ENCODE results near the gene CRK. TPM values are rescaled to one million over a fixed set of nuclear protein-coding genes. Genes with fewer than 3 reads are reported as not detected.
"Not testable (repeated sequence)": the region's sequence is repeated elsewhere in the genome, so short reads cannot be mapped to it uniquely, and the experiment has no call there.

Gene CRK
- polyA plus RNA-seq, 6 donors from 2014 or later, result 28.1 to 34.6 (median 32.3) TPM

DNA sequence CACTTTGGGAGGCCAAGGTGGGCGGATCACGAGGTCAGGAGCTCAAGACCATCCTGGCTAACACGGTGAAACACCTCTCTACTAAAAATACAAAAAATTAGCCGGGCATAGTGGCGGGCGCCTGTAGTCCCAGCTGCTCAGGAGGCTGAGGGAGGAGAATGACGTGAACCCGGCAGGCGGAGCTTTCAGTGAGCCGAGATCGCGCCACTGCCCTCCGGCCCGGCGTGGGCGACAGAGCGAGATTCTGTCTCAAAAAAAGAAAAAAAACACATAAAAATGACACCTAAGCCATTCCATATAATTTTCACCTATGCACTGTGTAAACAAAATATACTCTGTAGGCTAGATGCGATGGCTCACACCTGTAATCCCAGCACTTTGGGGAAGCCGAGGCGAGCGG lies 5.8 kb downstream of the CRK start:
- DNase-seq; H3K9me3 Mint-ChIP-seq; H3K4me3 Mint-ChIP-seq; H3K36me3 Mint-ChIP-seq; ATAC-seq (ENCODE audit: low read depth in 2 of 2); H3K27me3 Mint-ChIP-seq: not testable (repeated sequence)
- Mint-ChIP-seq H3K27ac (peak overlapping the region in 1 of 6 donors; percentile 70), H3K4me1 (peaks cover 30 to 86% (median 57%) of the 10 kb centered on the region in 3 donors)

DNA sequence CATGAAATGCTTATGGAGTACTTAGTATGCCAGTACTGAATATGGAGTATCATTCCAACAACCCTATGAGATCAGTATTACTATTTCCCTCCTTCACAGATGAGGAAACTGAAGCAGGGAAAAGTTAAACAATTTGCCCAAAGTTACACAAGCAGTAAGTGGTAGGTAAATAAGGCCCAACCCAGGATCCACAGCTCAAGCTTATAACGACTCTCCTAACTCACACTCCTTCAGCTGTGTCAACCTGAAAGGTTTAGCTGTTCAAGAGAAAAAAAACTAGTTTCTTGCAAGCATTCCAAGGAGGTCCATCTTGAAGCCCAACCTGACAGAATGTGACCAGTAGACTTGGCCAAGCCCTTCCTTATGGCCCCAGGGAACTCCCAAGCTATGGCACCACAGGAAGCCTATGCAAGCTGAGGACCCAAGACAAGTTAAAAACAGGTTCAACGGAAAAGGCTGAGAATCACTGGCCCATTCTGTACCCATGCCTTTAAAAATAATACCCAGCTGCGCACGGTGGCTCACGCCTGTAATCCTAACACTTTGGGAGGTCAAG lies 6.5 kb downstream of the CRK start:
- peak overlapping the region in 4 of 6 donors; percentile 4 to 70 (median 45) for H3K27ac Mint-ChIP-seq
- H3K27me3 Mint-ChIP-seq, result no peaks in the 10 kb centered on the region
- ATAC-seq (ENCODE audit: low read depth in 2 of 2) (no peak), DNase-seq (no peak)
- no peaks in the 10 kb centered on the region for H3K9me3 Mint-ChIP-seq
- H3K4me3 Mint-ChIP-seq, result peak overlapping the region in 1 of 8 donors; percentile 32
- peaks cover 26 to 85% (median 54%) of the 10 kb centered on the region in 3 donors for H3K4me1 Mint-ChIP-seq
- no peaks in the 10 kb centered on the region for H3K36me3 Mint-ChIP-seq

DNA sequence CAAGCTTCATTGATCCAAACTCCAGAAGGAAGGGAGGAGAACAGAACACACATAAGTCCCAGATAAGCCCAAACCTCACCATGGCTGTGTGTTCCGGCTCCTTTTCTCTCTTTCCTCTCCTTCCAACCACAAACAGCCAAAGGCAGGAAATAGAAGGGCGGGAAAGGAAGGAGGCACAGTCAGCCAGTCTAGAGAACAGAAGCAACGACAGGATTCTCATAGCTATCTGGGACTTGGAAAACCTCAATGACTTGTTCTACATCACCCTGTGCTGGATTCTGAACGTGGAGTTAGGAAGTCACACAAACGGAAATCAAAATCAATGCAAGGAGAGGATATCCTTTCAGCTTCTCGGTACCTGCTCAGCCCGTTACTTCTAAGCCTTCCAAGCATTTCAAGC lies 9.0 kb downstream of the CRK start:
- H3K27ac Mint-ChIP-seq, result peak overlapping the region in 3 of 6 donors; percentile 18 to 33 (median 24)
- DNase-seq (no peak), ATAC-seq (ENCODE audit: low read depth in 2 of 2) (no peak)
- no peaks in the 10 kb centered on the region for H3K27me3 Mint-ChIP-seq
- H3K4me1 Mint-ChIP-seq, result peaks cover 22 to 62% (median 31%) of the 10 kb centered on the region in 3 donors
- no peaks in the 10 kb centered on the region for H3K9me3 Mint-ChIP-seq
- H3K4me3 Mint-ChIP-seq, result peak overlapping the region in 1 of 8 donors; percentile 26
- no peaks in the 10 kb centered on the region for H3K36me3 Mint-ChIP-seq

DNA sequence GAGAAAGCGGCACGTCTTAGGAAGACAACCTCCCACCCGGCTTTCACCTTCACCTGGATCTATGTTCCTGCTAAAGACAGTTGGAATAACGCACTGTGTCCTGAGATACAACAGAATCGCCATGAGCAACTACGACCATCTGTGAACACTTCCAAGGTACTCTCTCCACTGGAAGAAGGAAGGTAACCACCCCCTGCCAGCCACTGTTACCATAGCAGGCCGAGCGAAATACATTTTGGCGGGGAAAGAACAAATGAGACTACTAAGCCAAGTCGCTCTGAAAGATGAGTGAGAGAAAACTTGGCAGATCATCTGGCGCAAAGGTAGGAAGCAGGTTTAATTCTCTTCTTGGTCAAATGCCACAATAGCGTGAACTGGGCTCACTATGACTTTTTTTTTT lies 9.8 kb downstream of the CRK start:
- no peak for DNase-seq
- Mint-ChIP-seq H3K36me3 (no peaks in the 10 kb centered on the region), H3K4me3 (peak overlapping the region in 1 of 8 donors; percentile 9), H3K9me3 (no peaks in the 10 kb centered on the region), H3K27me3 (no peaks in the 10 kb centered on the region), H3K27ac (peak overlapping the region in 4 of 6 donors; percentile 34 to 57 (median 44)), H3K4me1 (peaks cover 22 to 56% (median 31%) of the 10 kb centered on the region in 3 donors)
- ATAC-seq (ENCODE audit: low read depth in 2 of 2), result no peak

DNA sequence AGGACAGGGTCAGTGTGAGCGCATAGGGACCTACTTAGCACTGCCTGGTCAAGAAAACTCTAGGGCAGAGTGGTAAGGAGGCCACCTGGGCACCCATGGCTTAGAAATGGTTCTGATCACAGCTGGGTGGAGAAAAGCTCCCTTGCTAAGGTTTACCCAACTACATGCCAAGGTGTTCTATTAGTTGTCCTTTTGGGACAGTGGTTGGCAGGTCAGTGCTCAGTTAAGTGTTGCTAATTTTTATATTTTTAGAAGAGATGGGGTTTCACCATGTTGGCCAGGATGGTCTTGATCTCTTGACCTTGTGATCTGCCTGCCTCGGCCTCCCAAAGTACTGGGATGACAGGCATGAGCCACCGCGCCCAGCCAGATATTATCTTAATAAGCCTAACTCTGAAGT lies 10.3 kb downstream of the CRK start:
- ATAC-seq (ENCODE audit: low read depth in 2 of 2); H3K4me3 Mint-ChIP-seq; H3K36me3 Mint-ChIP-seq; DNase-seq; H3K9me3 Mint-ChIP-seq; H3K27me3 Mint-ChIP-seq: not testable (repeated sequence)
- H3K4me1 Mint-ChIP-seq, result peaks cover 22 to 55% (median 31%) of the 10 kb centered on the region in 3 donors
- peak overlapping the region in 4 of 6 donors; percentile 34 to 71 (median 54) for H3K27ac Mint-ChIP-seq

DNA sequence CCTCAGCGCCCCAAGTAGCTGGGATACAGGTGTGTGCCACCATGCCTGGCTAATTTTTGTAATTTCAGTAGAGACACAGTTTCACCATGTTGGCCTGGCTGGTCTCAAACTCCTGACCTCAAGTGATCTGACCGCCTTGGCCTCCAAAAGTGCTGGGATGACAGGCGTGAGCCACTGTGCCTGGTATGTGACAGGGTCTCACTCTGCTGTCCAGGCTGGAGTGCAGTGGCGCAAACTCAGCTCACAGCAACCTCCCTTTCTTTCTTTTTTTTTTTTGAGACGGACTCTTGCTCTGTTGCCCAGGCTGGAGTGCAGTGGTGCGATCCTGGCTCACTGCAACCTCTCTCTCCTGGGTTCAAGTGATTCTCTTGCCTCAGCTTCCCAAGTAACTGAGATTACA lies 13.3 kb downstream of the CRK start:
- not testable (repeated sequence) for H3K27ac Mint-ChIP-seq
- peaks cover 13 to 43% (median 26%) of the 10 kb centered on the region in 3 donors for H3K4me1 Mint-ChIP-seq

DNA sequence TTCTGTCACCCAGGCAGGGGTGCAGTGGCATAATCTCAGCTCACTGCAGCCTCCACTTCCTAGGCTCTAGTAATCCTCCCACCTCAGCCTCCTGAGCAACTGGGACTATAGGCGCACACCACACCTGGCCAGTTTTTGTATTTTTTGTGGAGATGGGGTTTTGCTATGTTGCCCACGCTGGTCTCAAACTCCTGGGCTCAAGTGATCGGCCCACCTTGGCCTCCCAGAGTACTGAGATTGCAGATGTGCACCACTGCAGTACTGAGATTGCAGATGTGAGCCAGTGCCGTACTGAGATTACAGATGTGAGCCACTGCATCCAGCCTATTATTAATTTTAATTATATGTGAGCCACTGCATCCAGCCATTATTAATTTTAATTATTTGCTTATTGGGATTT lies 13.8 kb downstream of the CRK start:
- Mint-ChIP-seq H3K27me3 (no peaks in the 10 kb centered on the region), H3K9me3 (no peaks in the 10 kb centered on the region), H3K27ac (no peak overlapping the region), H3K36me3 (no peaks in the 10 kb centered on the region), H3K4me1 (peaks cover 13 to 37% (median 25%) of the 10 kb centered on the region in 3 donors), H3K4me3 (no peak overlapping the region)
- no peak for ATAC-seq (ENCODE audit: low read depth in 2 of 2)
- no peak for DNase-seq

More for the DNA sequence above, 13.3 kb downstream of the CRK start:
- DNase-seq; H3K4me3 Mint-ChIP-seq; H3K27me3 Mint-ChIP-seq; H3K9me3 Mint-ChIP-seq; ATAC-seq (ENCODE audit: low read depth in 2 of 2); H3K36me3 Mint-ChIP-seq: not testable (repeated sequence)

DNA sequence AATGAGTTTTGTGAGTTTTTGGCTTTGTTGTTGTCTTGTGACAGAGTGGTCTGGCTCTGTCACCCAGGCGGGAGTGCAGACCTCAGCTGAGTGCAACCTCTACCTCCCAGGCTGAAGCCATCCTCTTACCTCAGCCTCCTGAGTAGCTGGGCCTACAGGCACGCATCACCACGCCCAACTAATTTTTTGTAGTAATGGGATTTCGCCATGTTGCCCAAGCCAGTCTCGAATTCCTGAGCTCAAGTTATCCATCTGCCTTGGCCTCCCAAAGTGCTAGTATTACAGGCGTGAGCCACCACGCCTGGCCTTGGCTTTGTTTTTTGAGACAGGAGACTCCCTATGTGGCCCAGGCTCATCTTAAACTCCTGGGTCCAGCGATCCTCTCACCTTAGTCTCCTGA lies 15.1 kb downstream of the CRK start:
- H3K27ac Mint-ChIP-seq, result peak overlapping the region in 1 of 6 donors; percentile 26
- peaks cover 0 to 8% of the 10 kb centered on the region in 2 donors for H3K36me3 Mint-ChIP-seq
- H3K9me3 Mint-ChIP-seq, result no peaks in the 10 kb centered on the region
- DNase-seq (no peak), ATAC-seq (ENCODE audit: low read depth in 2 of 2) (no peak)
- H3K4me3 Mint-ChIP-seq, result no peak overlapping the region
- H3K27me3 Mint-ChIP-seq, result no peaks in the 10 kb centered on the region
- peaks cover 12 to 28% (median 25%) of the 10 kb centered on the region in 3 donors for H3K4me1 Mint-ChIP-seq

DNA sequence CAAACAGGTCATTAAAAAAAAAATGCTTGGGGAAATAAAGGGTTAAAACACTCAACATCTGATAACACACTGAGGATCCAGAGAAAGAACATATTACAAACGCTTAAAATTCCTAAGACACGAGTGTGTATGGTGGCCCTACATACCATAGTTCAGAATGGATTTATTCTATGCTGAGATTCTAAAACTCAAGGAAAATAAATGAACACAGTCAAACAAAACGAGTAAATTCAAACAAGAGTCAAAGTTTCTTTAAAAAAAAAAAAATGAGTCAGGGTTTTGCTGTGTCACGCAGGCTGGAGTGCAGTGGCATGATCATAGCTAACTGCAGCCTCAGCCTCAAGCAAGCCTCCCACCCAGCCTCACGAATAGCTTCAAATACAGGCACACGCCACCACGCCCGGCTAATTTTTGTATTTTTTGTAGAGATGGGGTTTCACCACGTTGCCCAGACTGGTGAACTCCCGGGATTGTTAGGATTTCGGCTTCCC lies 17.4 kb downstream of the CRK start:
- H3K27ac Mint-ChIP-seq, result peak overlapping the region in 2 of 6 donors; percentile 14 to 80
- no peaks in the 10 kb centered on the region for H3K27me3 Mint-ChIP-seq
- H3K36me3 Mint-ChIP-seq, result peaks cover 0 to 15% of the 10 kb centered on the region in 2 donors
- no peaks in the 10 kb centered on the region for H3K9me3 Mint-ChIP-seq
- peaks cover 9 to 20% (median 19%) of the 10 kb centered on the region in 3 donors for H3K4me1 Mint-ChIP-seq
- no peak overlapping the region for H3K4me3 Mint-ChIP-seq
- DNase-seq, result no peak
- ATAC-seq (ENCODE audit: low read depth in 2 of 2), result no peak

DNA sequence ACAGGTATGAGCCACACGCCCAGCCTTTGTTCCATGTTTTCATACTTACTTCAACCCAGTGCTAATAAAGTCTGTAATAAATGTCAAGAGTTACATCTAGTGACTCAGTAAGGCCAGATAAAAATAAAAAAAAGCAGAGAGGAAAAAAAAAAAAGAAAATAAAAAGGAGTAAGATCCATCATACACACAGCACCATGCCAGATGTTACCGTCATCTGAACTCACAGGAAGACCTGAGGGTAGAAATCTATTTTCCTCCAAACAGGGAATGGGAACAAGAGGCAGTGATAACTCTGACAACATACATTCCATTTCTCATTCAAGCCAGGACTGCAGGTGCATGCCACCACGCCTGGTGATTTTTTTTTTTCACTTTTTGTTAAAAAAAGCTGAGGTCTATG lies 20.7 kb downstream of the CRK start:
- Mint-ChIP-seq H3K4me1 (peaks cover 18 to 37% (median 36%) of the 10 kb centered on the region in 3 donors), H3K27ac (peak overlapping the region in 3 of 6 donors; percentile 13 to 85 (median 34)), H3K36me3 (peaks cover 4 to 15% of the 10 kb centered on the region in 2 donors), H3K27me3 (no peaks in the 10 kb centered on the region), H3K4me3 (no peak overlapping the region), H3K9me3 (no peaks in the 10 kb centered on the region)
- ATAC-seq (ENCODE audit: low read depth in 2 of 2) (no peak), DNase-seq (no peak)

DNA sequence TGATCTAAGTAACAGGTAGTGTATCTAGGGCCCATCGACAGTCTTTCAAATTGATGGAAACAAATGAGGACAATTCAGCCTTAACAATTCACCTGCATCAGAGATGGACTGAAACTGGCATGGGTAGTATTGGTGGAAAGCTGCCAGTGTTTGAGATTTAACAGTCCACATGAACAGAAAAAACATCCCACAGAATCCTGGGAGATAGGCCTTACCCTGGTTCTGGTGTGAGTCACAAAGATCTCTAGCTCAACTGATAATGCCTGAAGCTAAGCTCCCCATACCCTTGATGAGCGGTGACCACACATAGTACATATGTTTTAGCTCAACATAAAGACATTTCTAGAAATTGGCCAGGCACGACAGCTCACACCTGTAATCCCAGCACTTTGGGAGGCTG lies 21.9 kb downstream of the CRK start:
- Mint-ChIP-seq H3K27me3 (no peaks in the 10 kb centered on the region), H3K9me3 (no peaks in the 10 kb centered on the region)
- ATAC-seq (ENCODE audit: low read depth in 2 of 2), result no peak

DNA sequence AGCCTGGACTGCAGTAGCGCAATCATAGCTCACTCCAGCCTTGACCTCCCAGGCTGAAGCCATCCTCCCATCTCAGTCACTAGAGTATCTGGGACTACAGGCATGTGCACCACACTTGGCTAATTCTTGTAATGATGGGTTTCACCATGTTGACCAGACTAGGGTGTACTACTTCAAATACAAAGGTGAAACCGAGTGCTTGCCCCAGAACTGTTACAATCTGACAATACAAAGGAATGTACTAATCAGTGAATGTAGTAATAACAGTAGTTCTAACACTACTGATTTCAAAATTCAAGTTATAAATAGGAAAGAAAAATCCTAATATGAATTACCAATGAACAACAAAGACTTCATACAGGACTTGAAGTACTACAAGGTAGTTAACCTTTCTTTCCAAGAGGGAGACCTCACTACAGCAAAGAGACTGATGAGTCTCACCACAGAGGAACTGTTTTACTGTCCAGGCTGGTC lies 24.4 kb downstream of the CRK start:
- DNase-seq (no peak), ATAC-seq (ENCODE audit: low read depth in 2 of 2) (no peak)
- peak overlapping the region in 1 of 6 donors; percentile 21 for H3K27ac Mint-ChIP-seq
- no peak overlapping the region for H3K4me3 Mint-ChIP-seq
- H3K36me3 Mint-ChIP-seq, result peaks cover 4 to 12% of the 10 kb centered on the region in 2 donors
- no peaks in the 10 kb centered on the region for H3K27me3 Mint-ChIP-seq
- no peaks in the 10 kb centered on the region for H3K9me3 Mint-ChIP-seq
- H3K4me1 Mint-ChIP-seq, result peaks cover 19 to 39% (median 32%) of the 10 kb centered on the region in 3 donors

More for the DNA sequence above, 21.9 kb downstream of the CRK start:
- DNase-seq, result no peak
- peaks cover 4 to 15% of the 10 kb centered on the region in 2 donors for H3K36me3 Mint-ChIP-seq
- H3K4me3 Mint-ChIP-seq, result no peak overlapping the region
- no peak overlapping the region for H3K27ac Mint-ChIP-seq
- H3K4me1 Mint-ChIP-seq, result peaks cover 18 to 36% (median 35%) of the 10 kb centered on the region in 3 donors

DNA sequence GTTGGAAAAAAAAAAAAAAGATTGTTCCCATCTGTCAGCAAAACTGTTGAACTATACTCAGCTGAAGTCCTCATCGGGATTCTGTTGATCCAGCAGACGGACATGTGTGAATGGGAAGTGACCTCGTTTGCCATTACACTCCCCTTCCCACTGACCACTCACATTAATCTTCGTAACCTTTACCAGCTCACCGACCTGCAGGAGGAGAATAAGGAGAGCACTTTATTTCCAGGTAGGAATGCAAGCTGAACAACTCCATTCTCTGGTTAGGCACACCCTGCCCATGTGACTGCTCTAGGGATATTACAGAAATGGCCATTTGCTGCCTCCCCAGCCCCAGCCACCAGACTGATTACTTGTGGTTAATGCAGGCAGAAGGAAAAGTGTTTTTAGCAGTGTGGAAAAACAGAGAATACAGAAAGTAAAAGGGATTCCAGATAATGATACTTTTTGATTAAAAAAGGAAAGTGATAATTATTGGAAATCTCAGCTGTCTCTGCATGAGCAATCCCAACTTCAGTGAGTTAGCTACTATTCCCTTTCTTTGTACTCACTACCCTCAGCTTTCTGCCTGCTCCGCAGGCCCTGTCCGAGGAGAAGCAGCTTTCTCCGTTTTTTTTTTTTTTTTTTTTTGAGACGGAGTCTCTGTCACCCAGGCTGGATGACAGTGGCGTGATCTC lies 32.4 kb downstream of the CRK start:
- Mint-ChIP-seq H3K27me3 (no peaks in the 10 kb centered on the region), H3K4me3 (peak overlapping the region in 1 of 8 donors; percentile 73), H3K9me3 (no peaks in the 10 kb centered on the region), H3K27ac (peak overlapping the region in 3 of 6 donors; percentile 15 to 79 (median 47)), H3K4me1 (peaks cover 14 to 19% (median 16%) of the 10 kb centered on the region in 3 donors), H3K36me3 (no peaks in the 10 kb centered on the region)
- DNase-seq, result no peak
- no peak for ATAC-seq (ENCODE audit: low read depth in 2 of 2)

DNA sequence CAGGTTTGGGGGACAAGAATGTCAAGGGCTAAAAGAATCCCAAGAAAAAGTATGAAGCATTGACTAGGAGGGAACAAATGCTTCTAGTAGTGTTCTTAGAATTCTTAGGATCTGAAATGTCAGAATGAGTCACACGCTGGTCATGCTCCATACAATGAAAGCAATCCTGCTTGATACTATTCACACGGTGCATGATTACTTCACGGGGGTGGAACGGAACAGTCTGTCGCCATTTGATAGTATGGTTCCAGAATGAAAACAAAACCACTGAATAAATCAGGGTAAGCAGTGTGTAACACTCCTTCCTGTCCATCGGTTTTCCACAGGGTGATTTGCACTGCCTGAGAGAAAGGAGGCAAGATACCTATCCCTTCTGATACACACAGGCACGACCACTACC lies 33.1 kb downstream of the CRK start:
- Mint-ChIP-seq H3K4me1 (peaks cover 11 to 12% (median 12%) of the 10 kb centered on the region in 3 donors), H3K4me3 (no peak overlapping the region), H3K27me3 (no peaks in the 10 kb centered on the region), H3K36me3 (peaks cover 0 to 2% of the 10 kb centered on the region in 2 donors), H3K9me3 (no peaks in the 10 kb centered on the region), H3K27ac (peak overlapping the region in 2 of 6 donors; percentile 35)
- ATAC-seq (ENCODE audit: low read depth in 2 of 2) (no peak), DNase-seq (no peak)
